COLO829 (cell line): ENCODE results near the gene SUPT20H.
A peak's percentile ranks its signal among the peaks of the same experiment; 100 is the strongest.

ENCODE experiments used
- DNase-seq: peaks from one replicate; pipeline ENCODE4 v3.0.0; 2012; ENCODE audit warnings: low spot score

Gene SUPT20H

DNA sequence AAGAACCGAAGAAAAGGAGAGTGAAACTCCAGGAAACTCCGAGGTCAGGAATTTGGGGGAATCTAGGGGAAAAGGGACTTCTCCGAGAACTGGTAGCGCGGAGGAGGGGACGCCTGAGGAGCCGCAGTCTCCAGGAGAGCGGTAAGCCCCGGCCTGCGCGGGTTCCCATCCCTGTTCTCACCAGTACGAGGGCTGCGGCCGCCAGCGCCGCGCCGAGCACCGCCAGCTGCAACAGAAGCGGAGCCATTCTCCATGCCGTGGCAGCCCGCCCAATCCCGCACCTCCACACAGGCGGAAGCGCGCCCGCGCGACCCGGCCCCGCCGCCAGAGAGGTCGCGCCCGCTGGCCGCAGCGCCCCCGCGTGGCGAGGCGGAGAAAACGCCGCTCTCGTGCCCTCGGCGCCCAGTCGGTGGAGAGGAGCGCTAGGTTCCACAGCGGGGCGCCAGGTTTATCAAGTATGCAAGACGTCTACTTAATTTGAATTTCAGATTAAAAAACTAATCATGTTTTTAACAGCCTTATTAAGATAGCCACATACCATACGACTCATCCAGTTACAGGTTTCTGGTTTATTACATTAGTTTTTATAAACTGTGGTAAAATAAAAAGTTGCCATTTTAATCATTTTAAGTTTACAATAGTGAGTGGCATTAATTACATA, 60.3 kb downstream of the SUPT20H start, which contains the start of gene ALG5:
Gene ALG5, minus strand, starts transcription at position 287 of the 661 bp plus-strand sequence. Its CDS starts 40 bp downstream, at position 247.
- peak; percentile 60 for DNase-seq

DNA sequence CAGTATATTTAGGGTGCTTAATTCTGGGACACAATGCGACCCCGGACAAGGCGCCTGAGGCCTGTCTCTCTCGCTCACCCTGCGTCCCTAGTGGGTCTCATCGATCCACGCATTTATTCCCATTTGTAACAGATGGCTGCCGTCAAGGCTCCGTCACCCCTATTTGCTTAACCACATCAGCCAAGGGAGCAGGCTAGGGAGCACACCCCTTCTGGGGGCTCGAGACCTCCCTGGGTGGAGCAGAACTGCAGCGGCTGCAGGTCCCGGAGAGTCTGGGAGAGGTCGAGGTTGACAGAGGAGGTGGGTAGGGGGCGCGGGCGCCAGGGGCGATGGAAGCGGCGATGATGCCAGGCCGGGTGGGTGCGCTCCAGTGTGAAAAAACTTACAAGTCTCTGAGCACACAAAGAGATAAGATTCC, 60.9 kb downstream of the SUPT20H start:
- no peak for DNase-seq

DNA sequence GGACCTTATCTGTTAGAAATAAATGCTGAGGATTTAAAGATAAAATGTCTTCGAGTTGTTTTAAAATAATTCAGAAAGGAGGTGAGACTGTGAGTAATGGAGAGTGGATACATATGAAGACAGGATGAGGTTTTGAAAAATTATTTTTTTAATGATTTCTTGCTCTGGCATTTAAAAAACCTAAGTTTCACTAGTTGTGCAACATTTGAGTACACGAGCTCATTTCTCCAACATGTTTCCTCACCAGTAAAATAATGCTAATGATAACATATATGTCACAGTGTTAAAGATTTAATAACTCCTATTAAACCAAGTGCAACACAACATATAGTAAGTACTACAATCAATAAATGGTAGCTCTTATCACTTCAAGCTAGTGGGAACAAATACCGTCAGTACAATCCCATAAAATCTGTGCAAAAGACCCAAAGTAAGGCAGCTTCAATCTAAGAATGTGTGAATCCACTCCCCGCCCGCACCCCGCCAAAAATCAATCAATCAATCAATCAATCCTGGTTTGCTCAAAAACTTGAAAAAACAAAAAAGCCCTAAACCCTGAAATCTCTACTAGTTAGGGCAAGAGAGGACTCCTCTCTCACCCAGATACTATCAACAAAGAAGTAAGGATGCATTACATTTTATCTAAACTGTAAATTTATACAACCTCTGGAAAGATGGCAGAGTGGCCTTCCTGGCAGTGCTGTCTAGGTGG, 61.6 kb downstream of the SUPT20H start:
- DNase-seq, result no peak

DNA sequence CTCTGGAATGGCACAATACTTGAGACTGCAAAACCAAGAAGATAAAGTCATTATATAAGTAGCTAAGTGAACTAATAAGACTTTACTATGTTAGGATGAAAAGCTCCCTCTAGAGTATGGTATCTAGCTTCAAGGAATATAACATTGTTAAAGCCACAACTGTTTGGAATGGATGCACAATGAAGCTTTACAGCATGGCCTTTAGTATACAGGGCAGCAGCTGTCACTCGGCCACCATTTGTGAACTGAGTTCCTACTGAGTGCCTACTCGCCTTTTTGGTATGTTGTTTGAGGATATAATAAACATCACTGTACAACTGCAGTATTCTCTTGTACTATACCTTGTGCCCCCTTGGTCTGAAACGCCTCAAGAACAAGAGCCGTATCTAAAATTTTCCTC, 67.1 kb downstream of the SUPT20H start:
- no peak for DNase-seq

DNA sequence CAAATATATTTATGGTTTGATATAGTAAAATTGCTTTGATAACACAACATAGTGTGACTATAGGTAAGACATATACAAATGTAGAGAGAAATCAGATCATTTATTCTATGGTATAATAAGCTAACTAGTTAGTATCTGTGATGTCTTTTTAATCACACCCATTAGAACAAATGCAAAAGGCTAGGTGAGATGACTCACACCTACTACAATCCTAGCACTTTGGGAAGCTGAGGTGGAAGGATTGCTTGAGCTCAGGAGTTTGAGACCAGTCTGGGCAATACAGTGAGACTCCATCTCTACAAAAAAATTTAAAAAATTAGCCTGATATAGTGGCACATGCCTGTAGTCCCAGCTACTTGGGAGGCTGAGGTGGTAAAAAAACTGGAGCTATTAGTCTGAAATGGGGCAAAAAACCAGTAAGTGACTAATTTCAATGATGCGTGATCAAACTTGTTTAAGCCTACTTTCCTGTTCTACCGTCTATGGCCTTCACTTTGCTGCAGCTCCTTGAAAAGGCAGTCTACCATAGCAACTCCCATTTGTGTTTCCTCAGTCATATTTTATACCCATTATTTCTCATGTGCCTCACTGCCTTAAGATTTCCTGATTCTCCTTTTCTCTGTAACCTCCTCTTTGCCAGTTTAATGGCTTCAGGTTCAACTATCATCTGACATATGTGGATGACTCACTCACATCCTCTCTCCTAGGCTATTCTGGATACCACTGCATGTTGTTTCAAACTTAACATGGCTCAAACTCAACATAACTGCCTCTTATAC, 72.8 kb downstream of the SUPT20H start:
- no peak for DNase-seq

DNA sequence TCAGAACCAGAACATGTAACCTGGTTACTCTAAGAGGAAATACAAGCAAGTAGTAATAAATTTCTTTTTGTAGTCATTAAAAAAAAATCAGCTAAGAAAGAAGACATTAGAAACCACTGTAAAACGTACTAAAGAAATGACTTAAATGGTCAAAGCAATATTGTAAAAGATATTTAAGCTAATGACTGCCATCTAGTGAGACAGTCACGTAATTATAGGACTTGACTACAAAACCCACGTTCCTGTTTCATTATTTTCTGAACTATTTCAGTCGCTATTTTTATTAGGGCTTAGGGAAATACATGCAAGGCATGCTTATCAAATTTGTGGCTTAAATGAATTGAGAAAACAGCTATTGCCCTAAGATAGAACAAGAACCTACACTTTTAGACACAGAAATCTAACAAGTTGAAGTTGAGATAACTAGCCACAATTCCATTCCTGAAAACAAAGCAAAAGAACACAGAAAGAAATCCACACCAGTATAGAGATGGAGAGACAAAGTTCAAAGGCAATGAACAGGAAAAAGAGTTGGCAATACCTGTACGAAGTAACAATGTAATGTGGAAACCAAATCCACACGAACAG, 78.2 kb downstream of the SUPT20H start:
- DNase-seq, result peak; percentile 59

DNA sequence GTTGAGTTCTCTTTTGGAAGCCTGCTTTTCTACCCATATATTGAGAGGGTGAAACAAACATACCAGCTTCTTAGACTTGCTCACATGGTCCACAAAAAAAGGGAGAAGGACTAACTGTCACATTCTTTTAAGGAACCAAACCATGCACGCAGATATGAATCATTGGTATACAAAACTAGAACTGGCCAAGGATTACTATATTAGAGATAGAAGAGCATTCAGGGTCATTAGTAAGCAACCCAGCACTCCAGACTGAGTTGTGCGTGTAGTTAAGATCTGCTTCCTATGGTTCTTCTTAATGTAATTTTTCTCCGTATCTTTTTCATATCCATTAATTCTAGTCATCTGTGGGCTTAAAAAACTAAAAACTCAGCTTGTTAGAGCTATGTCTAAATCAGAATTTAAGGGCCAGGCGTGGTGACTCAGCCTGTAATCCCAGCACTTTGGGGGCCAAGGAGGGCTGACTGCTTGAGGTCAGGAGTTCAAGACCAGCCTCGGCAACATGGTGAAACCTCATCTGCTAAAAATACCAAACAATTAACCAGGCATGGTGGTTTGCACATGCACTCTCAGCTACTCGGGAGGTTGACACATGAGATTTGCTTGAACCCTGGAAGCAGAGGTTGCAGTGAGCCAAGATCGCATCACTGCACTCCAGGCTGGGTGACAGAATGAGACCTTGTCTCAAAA, 80.0 kb downstream of the SUPT20H start:
- DNase-seq, result no peak

DNA sequence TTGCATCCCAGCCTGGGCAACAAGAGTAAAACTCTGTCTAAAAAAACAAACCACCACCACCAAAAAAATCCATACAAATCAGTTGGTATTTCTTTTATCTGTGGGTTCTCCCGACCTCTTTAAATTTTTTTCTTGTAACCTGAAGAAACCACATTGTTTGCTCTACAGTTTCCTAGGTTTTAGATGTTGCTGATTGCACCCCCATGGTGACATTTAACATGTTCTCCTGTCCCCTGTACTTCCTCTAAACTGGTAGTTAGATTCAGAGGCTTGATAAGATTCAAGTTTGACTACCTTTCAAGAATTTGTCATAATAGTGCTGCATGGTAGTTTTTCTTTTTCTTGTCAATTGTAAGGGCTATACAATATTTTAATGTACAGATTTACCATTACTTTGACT, 84.3 kb downstream of the SUPT20H start:
- no peak for DNase-seq

DNA sequence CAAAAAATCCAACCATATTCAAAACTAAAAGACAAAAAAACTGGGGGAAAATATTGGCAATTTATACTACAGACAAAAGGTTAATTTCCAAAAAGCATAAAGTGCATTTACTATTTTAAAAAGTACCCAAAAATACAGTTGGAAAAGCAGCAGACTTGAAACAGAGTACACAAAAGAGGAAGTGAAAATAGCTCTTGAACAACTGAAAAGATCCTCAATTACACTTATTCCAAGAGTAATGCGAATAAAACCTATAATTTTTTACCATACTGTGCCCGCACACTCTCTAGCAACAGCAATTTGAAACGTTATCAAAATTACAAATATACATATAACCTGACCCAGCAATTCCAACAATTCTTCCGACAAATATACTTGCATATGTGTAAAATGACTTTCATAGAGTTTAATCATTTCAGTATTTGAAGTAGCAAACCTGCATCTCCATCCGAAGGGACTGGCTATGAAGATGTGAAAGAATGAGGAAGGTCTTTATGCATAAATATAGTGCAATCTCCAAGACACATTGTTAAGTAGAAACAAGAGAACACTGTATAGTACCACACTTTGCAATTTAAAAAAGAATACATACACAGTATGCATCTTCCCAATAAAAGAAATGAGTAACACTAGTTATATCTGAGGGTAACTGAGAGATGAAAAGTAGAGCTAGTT, 85.7 kb downstream of the SUPT20H start:
- DNase-seq, result no peak

DNA sequence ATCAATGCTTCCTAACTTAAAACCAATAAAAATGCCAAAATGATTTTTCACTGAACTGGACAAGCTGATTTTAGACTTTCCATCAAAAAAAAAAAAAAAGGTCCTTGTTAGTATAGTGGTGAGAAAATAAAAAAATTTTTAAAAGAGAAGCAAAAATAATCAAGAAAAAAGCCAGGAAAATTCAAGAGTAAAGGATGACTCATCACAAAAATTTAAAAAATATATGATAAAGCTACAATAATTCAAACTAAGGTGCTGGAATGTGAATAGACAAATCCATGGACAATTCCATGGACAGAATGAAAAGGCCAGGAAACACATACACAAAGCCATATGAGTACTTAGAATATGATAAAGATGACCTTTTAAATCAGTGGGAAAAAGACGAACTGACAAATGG, 86.5 kb downstream of the SUPT20H start:
- DNase-seq, result no peak

DNA sequence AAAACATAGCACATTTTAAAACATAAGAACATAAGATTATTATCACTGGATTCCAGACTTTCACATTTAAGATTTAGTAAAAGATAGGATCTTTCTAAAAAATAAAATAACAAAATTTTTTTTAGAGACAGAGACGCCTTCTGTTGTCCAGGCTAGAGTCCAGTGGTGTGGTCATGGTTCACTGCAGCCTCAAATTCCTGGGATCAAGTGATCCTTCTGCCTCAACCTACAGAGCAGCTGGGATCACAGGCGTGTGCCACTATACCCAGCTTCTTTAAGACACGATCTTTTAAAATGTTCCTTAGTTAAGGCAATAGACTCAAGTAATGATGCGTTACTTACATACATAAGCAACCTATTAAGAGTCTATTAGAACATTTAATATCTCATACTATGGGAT, 93.1 kb downstream of the SUPT20H start:
- no peak for DNase-seq

DNA sequence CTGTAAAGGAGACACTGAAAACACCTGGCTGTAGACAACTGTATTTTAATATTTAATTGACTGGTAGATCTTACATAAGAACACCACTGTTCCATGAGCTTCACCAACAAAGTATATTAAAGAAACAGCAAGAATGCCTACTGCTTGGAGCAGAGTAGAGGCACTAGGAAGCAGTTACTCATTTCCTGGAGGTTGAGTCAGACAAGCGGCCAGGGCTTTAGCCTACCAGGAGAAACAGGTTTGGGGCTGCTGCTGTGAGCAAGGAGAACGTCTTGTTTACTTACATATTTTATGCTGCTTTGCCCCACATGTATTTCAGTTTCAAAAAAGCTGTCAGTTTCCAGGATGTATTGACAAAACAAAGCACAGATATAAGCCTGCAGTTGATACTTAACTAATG, 93.7 kb downstream of the SUPT20H start:
- no peak for DNase-seq

DNA sequence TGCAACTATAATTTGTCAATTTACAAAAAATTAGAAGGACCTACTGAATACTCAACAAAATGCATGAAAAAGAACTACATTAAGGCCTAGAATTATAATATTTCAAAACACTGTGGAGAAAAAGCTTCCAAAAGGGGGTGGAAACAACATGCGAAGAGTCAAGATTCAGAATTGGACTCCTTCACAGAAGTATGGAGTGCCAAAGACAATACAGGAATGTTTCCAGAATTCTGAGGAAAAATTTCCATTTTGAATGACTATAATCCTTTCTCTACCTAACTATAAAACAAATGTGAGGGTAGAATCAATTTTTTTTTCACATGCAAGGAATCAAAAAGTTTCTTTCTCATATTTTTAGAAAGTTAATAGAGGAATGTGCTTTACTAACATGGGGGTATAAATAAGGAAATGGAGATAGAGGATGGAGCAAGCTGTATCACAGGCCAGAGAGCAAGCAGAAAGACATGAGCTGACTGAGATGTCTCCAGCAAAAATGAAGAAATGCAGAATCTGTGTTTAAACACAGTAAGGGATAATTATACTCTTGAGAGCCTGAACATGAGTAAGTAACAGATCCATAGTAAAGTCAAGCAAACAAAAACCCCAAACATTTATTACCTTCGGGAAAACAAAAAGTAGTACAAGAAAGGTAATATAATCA, 99.9 kb downstream of the SUPT20H start:
- DNase-seq, result no peak
